AG09319 (cell line): ENCODE measurements around the gene LMNB1.
"Not testable (repeated sequence)": the region's sequence is repeated elsewhere in the genome, so short reads cannot be mapped to it uniquely, and the experiment has no call there.

ENCODE experiments used
- DNase-seq: peaks from one replicate; pipeline ENCODE4 v3.0.0-alpha.2; 2010; ENCODE audit warnings: low read depth; ENCODE audit errors: extremely low read depth
- CTCF ChIP-seq: IDR thresholded peaks from 2 replicates; pipeline ENCODE4 v1.5.1; 2011; ENCODE audit warnings: low read depth, mild to moderate bottlenecking, inconsistent platforms, low read length, moderate library complexity

Gene LMNB1

GRCh38 chr5:126776499-126777256, at the start of gene LMNB1:
TSS of gene LMNB1 (plus strand) at chr5:126777136. CDS start at chr5:126777509, 373 bp downstream.
- TF ChIP-seq CTCF = no peak
- DNase-seq = peak; percentile 85

GRCh38 chr5:126732716-126733115, 44.2 kb upstream of the LMNB1 start:
- no peak for DNase-seq
- TF ChIP-seq CTCF = no peak

- not testable (repeated sequence) for DNase-seq
These were observed 42.4 kb upstream of the LMNB1 start for GRCh38 chr5:126734573-126734972.

- DNase-seq = no peak
- no peak for TF ChIP-seq CTCF
These were observed 40.8 kb upstream of the LMNB1 start for GRCh38 chr5:126736141-126736540.

GRCh38 chr5:126741361-126741760, 35.6 kb upstream of the LMNB1 start:
- DNase-seq = no peak
- no peak for TF ChIP-seq CTCF

- no peak for TF ChIP-seq CTCF
- no peak for DNase-seq
These were observed 34.5 kb upstream of the LMNB1 start for GRCh38 chr5:126742425-126742824.

GRCh38 chr5:126744836-126745235, 32.1 kb upstream of the LMNB1 start:
- no peak for DNase-seq
- no peak for TF ChIP-seq CTCF

- no peak for TF ChIP-seq CTCF
- no peak for DNase-seq
These were observed 31.5 kb upstream of the LMNB1 start for GRCh38 chr5:126745259-126745992.
